PC-9 (cell line): ENCODE results near the gene CYFIP2. TPM values are rescaled to one million over a fixed set of nuclear protein-coding genes. Genes with fewer than 3 reads are reported as not detected.

Experiments
- BruUV-seq: library from RNA; stranded (reverse); fragments of 400-500 nt; replicated peaks from 2 replicates; lab custom pipeline; 2021; lab: Mats Ljungman, UMichigan
- CTCF ChIA-PET: fragments of 300-600 bp; sonication (Branson Sonifier 250); formaldehyde crosslinking; loops from one replicate; lab custom pipeline; 2022; ENCODE audit warnings: antibody characterized with exemption; lab: Charles Lee
- POLR2A ChIA-PET: fragments of 300-600 bp; sonication (Branson Sonifier 250); formaldehyde crosslinking; loops from one replicate; lab custom pipeline; 2022; ENCODE audit warnings: antibody characterized with exemption; ENCODE audit not compliant: unreplicated experiment; lab: Charles Lee
- DNase-seq, 2 experiments: peaks; one replicate each; pipeline versions ENCODE4 v3.0.0 to v3.0.0-alpha.2; 2015 to 2022; ENCODE audit warnings: mixed read lengths in 1 of 2
- H2AFZ ChIP-seq: fragments of 200-600 bp; sonication (generic); 2 replicates; pipeline ENCODE4 v1.8.1; 2017; ENCODE audit warnings: antibody characterized with exemption
- H3F3A ChIP-seq: fragments of 200-600 bp; sonication (generic); 2 replicates; pipeline ENCODE4 v1.8.1; 2017; ENCODE audit warnings: antibody characterized with exemption, mild to moderate bottlenecking, low read depth; ENCODE audit not compliant: insufficient read depth
- H3K27ac ChIP-seq: fragments of 200-600 bp; sonication (generic); 2 replicates; pipeline ENCODE4 v1.6.1; 2016; ENCODE audit warnings: mixed run types
- H3K27me3 ChIP-seq: fragments of 200-600 bp; sonication (generic); 2 replicates; pipeline ENCODE4 v1.6.1; 2016; ENCODE audit warnings: low read depth, mixed run types; ENCODE audit not compliant: insufficient read depth
- H3K36me3 ChIP-seq: fragments of 200-600 bp; sonication (generic); 2 replicates; pipeline ENCODE4 v1.6.1; 2016; ENCODE audit warnings: low read depth, mixed run types
- H3K4me1 ChIP-seq: fragments of 200-600 bp; sonication (generic); replicated peaks from 2 replicates; pipeline ENCODE4 v1.6.1; 2016; ENCODE audit warnings: mixed run types; ENCODE audit not compliant: insufficient read depth
- H3K4me2 ChIP-seq: fragments of 200-600 bp; sonication (generic); 2 replicates; pipeline ENCODE4 v1.6.1; 2017; ENCODE audit warnings: mixed run types
- H3K4me3 ChIP-seq: fragments of 200-600 bp; sonication (generic); 2 replicates; pipeline ENCODE4 v1.6.1; 2016; ENCODE audit warnings: mixed run types
- H3K79me2 ChIP-seq: fragments of 200-600 bp; sonication (generic); 2 replicates; pipeline ENCODE4 v1.6.1; 2017; ENCODE audit warnings: low read depth, mixed run types
- H3K9me2 ChIP-seq: fragments of 200-600 bp; sonication (generic); 2 replicates; pipeline ENCODE4 v1.8.1; 2017; ENCODE audit warnings: mild to moderate bottlenecking; ENCODE audit not compliant: insufficient read depth
- H3K9me3 ChIP-seq: fragments of 200-600 bp; sonication (generic); 2 replicates; pipeline ENCODE4 v1.8.1; 2016; ENCODE audit warnings: low read depth; ENCODE audit not compliant: insufficient read depth
- H4K20me1 ChIP-seq: fragments of 200-600 bp; sonication (generic); 2 replicates; pipeline ENCODE4 v1.8.1; 2017; ENCODE audit not compliant: insufficient read depth
- CTCF ChIP-seq: fragments of 200-600 bp; sonication (generic); conservative IDR thresholded peaks from 2 replicates; pipeline ENCODE4 v1.6.1; 2017; ENCODE audit warnings: mixed run types, antibody characterized with exemption, mild to moderate bottlenecking, moderate library complexity
- EZH2 ChIP-seq: fragments of 200-600 bp; sonication (generic); IDR thresholded peaks from 2 replicates; pipeline ENCODE4 v1.8.0; 2017; ENCODE audit warnings: antibody characterized with exemption, low read depth
- intact Hi-C: fragments of 100-400 bp; cut with micrococcal nuclease; formaldehyde crosslinking; loops from one replicate; pipeline ENCODE4 v1.10.0; 2022; ENCODE audit not compliant: unreplicated experiment
- total RNA-seq: library from RNA; stranded (reverse); gene quantifications from 2 replicates; pipeline ENCODE4 v1.2.3, GENCODE V29; 2021

The CYFIP2 gene
- total RNA-seq, 1 experiment from 2014 or later: not detected

- CTCF ChIA-PET: no interaction called here
These were observed 17.0 kb upstream of the CYFIP2 start for GRCh38 chr5:157248821-157249470.

GRCh38 chr5:157252711-157253465 is 13.0 kb upstream of the CYFIP2 start:
- H3K4me3 ChIP-seq: no peak overlapping the region
- no TSS peak for BruUV-seq
- H3F3A ChIP-seq: no peaks in the 10 kb centered on the region
- CTCF ChIA-PET: no interaction called here
- H3K9me2 ChIP-seq: no peaks in the 10 kb centered on the region
- POLR2A ChIA-PET: no interaction called here
- H3K4me1 ChIP-seq: no peaks in the 10 kb centered on the region
- H2AFZ ChIP-seq: no peak overlapping the region
- no peak overlapping the region for H3K4me2 ChIP-seq
- no peak overlapping the region for H3K27ac ChIP-seq
- no peaks in the 10 kb centered on the region for H3K9me3 ChIP-seq
- H3K36me3 ChIP-seq: no peaks in the 10 kb centered on the region
- no peaks in the 10 kb centered on the region for H4K20me1 ChIP-seq
- DNase-seq: no peak
- no peaks in the 10 kb centered on the region for H3K79me2 ChIP-seq
- H3K27me3 ChIP-seq: peaks cover 13% of the 10 kb centered on the region; the same call in 1 of the 2 replicates
- intact Hi-C loops: loop anchor here (1.0 to 2.0 kb wide), 3 partner anchors 59 to 490 kb away; partner anchors contain the start of gene LSM11
- TF ChIP-seq CTCF (no peak), EZH2 (no peak)

More at GRCh38 chr5:157248821-157249470, 17.0 kb upstream of the CYFIP2 start:
- Histone ChIP-seq H3K4me2 (no peak overlapping the region), H3K79me2 (no peaks in the 10 kb centered on the region), H3K4me3 (no peak overlapping the region), H3K9me2 (no peaks in the 10 kb centered on the region; the same call in 1 of the 2 replicates), H3K27me3 (peaks cover 16% of the 10 kb centered on the region; the same call in 1 of the 2 replicates), H3K4me1 (no peaks in the 10 kb centered on the region), H3F3A (no peaks in the 10 kb centered on the region), H4K20me1 (no peaks in the 10 kb centered on the region), H3K9me3 (no peaks in the 10 kb centered on the region), H2AFZ (no peak overlapping the region), H3K27ac (no peak overlapping the region), H3K36me3 (no peaks in the 10 kb centered on the region)
- intact Hi-C loops: no loop called here
- no peak for DNase-seq
- POLR2A ChIA-PET: no interaction called here
- no TSS peak for BruUV-seq
- TF ChIP-seq EZH2 (no peak), CTCF (no peak)

- Histone ChIP-seq H3K9me3 (no peaks in the 10 kb centered on the region), H3K9me2 (no peaks in the 10 kb centered on the region), H3K4me1 (no peaks in the 10 kb centered on the region), H3K4me2 (no peak overlapping the region), H3K36me3 (no peaks in the 10 kb centered on the region), H4K20me1 (no peaks in the 10 kb centered on the region), H3K27ac (no peak overlapping the region), H3F3A (no peaks in the 10 kb centered on the region), H2AFZ (no peak overlapping the region), H3K27me3 (peaks cover 18% of the 10 kb centered on the region; the same call in 1 of the 2 replicates), H3K79me2 (no peaks in the 10 kb centered on the region), H3K4me3 (no peak overlapping the region)
- DNase-seq: peak in 1 of 2 experiments; percentile 38
- POLR2A ChIA-PET: no interaction called here
- TF ChIP-seq CTCF (peak; percentile 88), EZH2 (no peak)
- no TSS peak for BruUV-seq
- CTCF ChIA-PET: interaction anchor here (0.6 kb wide), 2 partner anchors 172 to 200 kb away, joined by 3 to 11 read pairs; no protein-coding TSS in a partner anchor
- intact Hi-C loops: loop anchor here (1.0 to 2.0 kb wide), 3 partner anchors 59 to 490 kb away; partner anchors contain the start of gene LSM11
These were observed 12.4 kb upstream of the CYFIP2 start for GRCh38 chr5:157253547-157253946.
